ENCODE measurements around the gene PIEZO1.

The PIEZO1 gene

DNA sequence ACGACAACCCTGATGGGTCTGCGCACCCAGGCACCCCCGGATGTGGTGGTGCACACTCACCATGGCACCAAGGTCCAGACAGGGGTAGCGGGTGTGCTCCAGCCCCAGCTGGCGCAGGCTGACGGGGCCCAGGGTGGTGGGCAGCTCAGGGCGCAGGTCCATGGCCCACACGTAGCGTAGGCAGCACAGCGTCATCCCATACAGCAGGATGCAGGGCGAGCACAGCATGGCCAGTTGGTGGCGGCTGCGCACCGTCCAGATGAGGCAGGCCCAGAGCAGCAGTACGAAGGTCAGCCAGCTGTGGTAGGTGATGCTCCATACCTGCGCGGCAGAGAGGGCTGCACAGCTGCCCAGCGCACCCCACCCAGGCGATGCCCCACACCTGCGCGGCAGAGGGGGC lies 48.9 kb downstream of the PIEZO1 start:
- no peak for DNase-seq (ENCODE audit: low spot score)

DNA sequence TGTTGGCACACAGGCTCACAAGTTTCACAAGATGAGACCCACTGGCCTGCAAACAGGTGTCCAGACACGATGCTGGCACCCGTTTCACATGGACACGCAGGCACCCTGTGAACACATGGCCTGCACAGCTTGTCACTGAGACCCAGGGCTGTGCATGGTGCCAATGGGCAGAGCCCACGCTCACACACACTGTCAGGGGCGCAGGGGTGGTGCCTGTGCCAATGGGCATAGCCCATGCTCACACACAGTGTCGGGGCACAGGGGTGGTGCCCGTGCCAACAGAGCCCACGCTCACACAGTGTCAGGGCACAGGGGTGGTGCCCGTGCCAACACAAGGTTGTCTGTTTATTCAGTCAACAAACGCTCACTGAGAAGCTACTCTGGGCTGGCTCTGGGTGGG lies 49.4 kb downstream of the PIEZO1 start:
- DNase-seq (ENCODE audit: low spot score), result no peak

DNA sequence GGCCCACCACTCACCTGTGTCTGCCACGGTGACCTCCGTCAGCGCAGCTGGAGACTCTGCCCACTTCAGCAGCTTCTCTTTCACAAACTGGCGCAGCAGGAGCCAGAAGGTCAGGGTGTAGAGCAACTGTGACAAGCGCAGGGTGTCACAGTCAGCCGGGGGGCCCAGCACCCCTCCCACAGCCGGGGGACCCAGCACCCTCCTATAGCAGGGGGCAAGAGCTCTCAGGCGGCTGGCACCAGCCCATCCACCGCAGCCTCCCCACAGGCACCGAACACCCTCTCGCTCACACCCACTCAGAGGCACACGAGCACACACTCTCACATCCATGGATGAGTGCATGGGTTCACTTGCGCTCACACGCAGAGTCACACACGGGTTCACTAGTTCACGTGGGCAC lies 49.9 kb downstream of the PIEZO1 start:
- no peak for DNase-seq (ENCODE audit: low spot score)

DNA sequence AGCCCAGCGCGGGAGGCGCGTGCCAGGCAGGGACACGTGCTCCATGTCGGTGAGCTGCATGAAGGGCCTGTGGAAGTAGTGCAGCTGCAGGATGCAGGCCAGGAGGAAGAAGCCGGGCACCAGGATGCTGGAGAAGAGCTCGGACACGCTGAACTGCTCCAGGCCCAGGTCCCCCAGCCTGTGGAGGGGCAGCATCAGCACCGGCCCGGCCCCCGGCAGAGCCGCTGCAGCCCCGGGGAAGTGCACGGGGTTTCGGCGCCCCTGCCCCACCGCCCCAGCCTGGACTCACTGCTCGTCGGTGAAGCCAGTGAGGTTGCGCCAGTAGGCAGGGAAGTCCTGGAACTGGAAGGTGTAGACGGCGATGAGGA lies 50.7 kb downstream of the PIEZO1 start:
- DNase-seq (ENCODE audit: low spot score), result no peak

DNA sequence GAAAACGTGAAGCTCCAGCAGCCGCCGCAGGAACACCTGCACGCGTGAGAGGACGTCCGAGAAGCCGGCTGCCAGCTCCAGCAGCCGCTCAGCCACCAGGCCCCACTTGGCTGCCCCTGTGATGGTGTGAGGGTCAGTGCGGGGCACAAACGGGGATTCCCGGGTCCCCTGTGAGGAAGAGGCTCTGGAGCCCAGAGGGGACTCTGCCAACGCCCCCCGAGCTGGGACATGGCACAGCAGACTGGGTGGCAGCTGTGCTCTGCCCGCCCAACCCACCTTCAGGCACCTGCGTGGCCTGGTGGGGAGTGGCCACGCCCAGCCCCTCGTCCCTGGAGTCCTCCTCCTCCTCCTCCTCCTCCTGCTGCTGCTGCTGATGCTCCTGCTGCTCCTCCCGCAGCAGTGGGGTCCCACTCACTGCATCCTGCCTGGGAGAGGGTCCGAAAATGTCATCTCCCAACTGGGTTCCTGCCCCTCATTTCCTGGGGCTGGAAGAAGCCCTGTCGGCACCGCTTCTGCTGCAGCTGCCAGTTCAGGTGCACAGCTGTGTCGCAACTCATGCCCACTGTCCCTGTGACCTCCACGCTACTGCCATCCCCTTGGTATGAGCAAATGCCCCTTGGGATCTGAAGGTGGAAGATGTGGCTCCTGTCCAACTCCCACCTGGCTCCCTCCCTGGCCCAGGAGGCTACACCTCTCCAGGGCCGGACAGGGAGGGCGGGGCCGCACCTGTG lies 51.2 kb downstream of the PIEZO1 start:
- DNase-seq (ENCODE audit: low spot score), result no peak

DNA sequence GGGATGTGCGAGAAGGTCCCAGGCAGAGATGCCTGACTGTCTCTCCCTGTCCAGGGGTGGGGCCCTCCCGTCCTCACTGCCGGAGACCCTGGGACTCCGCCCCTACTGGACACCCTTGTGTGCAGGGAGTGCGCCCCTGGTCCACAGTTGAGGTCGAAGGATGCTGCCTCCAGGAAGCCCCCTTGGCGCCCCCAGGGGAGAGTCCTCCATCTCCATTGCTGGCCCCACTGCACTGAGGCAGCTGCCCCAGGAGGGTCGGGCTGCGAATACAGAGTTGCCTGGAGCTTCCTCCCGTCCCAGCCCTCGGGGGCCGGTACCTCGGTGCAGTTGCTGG lies 52.1 kb downstream of the PIEZO1 start:
- no peak for DNase-seq (ENCODE audit: low spot score)

DNA sequence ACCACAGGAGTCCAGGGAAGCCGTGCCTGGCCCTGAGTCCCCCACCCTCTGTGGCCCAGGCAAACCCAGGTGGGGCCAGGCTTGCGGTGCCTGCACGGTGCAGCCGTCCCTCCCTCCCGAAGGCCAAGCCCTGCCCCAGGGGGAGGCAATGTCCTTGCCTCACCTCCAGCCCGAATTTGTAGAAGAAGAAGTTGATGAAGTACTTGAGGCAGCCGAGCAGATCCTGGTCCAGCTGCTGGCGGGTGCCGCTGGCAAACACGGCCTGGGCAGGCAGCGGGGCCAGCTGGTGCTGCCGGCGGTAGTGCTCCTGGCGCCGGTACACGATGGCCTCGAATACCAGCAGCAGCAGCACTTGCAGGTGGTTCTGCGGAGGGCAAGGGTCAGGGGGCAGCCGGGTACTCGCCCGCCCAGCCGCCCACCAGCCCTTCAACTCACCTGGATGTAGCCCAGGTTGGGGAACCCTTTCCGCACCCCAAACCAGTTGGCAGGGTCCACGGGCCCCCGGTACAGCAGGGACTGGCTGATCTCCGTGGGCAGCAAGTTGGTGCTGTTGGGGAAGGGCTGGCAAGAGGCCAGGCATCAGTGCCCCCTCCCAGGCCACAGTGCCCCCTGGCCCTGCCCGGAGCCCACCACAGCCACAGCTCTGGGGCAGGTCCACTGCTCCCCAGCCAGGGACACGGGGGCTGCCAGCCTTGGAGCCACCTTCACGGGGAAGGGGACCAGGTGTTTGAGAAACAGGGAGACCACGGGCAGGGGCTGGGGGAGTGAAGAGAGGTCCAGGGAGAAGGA lies 52.7 kb downstream of the PIEZO1 start:
- DNase-seq (ENCODE audit: low spot score), result no peak

DNA sequence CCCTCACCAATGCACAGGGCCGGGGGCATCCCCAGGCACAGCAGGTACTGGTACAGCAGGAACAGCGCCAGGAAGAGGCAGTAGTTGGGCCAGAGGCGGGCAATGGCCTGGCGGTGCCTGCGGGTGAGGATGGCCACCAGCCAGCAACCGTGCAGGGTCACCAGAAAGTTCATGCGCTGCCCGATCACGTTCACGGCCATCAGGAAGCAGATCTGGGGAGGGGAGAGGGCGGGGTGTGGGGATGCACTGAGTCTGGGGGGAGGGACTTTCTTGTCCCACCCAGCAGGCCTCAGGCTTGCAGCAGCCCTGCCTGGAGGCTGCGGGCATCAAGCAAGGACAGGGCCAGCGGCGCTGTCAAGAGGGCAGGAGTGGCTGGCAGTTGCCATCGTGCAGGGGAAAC lies 53.3 kb downstream of the PIEZO1 start:
- peak; percentile 82 for DNase-seq (ENCODE audit: low spot score)

DNA sequence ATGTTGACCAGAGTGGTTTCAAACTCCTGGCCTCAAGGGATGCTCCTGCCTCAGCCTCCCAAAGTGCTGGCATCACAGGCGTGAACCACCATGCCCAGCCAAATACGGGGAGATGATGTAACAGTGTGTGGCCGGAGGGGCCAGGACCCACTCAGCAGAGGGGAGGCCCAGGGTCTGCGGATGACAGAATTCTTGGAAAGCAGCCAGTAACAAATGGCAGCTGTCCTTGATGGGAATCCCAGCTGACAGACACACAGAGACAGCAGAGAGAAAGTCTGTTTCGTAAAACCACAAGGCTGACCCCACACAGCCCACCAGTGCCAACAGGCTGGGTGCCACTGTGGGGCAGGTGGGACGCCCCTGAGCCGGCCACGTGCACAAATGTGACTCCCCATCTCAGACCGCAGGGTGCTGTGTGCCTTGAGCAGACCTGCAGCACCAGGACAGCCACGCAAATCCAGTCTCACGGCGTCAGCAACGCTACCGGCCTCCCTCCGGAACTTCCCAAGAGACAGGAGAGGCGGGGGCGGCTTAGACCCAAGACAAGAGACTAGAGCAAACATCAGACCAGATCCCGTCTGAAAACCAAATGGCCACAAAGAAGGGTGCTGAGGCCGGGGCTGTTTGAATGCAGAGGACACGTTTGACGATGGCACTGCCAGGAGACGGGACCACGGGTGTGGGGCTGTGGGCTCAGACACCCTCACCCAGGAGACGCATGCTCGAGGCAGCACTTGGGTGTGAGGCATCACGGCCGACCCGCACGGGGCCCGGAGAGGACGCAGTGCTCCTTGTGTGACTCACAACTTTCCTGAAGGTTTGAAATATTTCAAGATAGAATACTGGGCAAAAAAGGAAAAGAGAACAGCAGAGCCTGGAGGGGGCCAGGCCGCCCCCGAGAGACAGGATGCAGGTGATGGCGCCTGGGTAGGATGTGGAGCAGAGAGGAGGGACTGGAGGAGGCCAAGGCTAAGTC lies 54.1 kb downstream of the PIEZO1 start:
- no peak for DNase-seq (ENCODE audit: low spot score)

DNA sequence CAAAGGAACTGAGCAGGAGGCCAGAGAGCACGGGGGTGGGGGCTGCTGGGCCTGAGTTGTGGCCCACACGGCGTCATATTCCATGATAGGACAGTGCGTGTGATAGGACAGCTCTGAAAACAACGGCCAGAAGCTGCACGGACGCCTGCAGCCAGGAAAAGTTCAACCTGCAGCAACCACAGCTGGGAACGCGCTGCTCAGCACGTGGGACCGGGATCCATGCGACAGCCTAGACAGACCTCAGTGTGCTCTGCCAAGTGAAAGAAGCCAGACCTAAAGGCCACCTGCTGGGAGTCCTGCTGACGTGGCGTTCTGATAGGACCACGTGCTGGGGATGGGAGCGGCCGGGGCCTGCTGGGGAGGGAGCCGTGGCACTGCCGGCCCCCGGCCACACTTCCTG lies 57.1 kb downstream of the PIEZO1 start:
- DNase-seq (ENCODE audit: low spot score), result no peak

DNA sequence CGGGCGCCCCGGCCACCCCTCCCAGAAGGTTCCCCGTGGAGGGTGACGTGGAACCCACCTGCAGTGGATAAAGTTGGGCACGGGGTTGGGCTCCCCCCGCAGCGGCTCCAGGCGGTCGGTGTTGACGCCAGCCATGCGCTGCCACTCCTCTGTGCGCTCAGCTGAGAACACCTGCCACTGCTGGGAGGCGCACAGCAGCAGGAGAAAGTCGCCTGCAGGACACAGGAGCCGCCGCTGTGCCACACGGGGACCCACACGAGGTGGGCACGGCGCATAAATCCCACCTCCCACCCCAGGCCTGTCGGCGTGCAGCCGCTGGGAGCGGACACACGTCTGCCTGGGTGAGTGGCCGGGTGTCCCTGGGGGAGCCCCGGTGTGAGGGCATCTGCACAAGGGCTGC lies 58.0 kb downstream of the PIEZO1 start:
- no peak for DNase-seq (ENCODE audit: low spot score)

DNA sequence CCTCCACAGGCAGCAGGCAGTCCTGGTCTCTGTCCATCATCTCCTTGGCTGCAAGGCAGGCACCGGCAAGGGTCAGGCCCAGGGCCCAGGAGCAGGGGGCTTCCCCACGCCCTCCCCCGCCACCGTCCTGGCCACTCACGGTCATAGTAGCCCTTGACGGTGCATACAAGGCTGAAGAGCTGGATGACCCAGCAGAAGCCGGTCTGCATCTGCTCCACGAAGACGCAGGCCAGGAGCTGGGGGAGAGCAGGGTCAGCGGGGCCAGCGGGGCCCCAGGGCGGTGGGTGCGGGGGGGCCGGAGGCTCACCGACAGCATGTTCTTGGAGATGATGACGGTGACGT lies 58.6 kb downstream of the PIEZO1 start:
- DNase-seq (ENCODE audit: low spot score), result no peak

DNA sequence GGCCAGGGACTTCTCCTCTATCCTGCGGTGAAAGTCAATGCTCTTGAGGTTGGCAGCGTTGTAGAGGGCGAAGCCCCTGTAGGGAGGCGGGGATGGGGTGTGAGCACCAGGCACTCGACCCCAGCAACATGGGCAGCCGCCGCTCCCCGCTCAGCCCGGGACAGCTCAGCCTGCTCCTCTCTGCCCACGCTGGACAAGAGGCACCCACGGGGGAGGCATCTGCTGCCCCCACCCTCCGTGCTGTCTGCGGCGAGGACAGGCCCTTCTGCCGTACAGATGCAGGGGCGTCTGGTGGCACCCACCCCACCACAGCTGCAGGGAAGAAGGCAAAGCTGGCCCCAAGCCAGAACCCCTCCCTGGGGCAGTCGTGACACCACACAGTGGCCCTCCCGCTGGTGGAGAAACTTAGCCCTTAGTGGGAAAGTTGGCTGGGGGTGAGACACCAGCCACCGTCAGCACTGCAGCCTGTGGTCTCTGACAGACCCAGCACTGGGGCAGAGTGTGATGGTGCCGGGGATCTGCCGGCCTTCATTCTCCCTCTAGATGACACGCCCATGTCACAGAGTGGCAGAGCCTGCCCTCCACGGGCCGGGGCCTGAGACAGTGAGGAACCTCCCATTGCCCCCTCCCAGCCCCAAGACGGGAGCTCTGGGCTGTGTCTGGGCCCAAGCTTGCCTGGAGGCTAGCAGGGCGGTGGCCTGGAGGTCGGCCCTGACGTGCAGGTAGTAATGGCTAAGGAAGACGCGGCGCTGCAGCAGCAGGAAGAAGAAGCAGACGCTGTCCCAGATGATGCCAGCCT lies 59.2 kb downstream of the PIEZO1 start:
- DNase-seq (ENCODE audit: low spot score), result no peak

DNA sequence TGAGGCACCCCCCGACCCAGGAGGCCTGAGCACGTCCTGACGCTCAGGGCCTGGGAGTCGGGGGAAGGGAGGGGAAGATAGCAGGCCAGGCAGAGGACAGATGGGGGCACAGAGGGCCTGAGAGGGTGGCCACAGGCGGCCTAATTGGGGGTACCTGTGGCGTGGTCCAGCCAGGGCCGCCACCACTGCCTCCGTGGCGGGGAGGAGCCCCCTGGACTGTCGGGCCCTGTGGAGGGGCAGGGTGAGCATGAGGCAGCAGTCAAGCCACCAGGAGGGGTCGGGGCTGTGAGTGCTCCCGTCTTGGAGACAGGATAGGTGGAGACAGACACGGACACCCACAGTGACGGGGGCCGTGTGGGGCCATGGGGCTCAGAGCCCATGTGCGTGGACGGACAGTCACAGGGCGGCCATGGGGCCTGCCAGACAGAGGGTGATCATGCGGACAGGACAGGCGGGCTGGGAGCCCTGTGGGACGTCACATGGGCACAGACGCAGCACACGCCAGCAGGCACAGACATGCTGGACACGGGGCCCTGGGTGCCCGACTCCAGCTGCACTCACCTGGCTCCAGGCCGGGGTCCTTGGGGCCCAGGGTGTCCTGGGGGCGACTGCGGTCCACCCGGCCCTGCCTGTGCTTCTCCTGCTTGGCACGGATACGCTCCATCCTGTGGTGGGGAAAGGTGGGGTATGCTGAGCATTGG lies 60.0 kb downstream of the PIEZO1 start:
- no peak for DNase-seq (ENCODE audit: low spot score)

DNA sequence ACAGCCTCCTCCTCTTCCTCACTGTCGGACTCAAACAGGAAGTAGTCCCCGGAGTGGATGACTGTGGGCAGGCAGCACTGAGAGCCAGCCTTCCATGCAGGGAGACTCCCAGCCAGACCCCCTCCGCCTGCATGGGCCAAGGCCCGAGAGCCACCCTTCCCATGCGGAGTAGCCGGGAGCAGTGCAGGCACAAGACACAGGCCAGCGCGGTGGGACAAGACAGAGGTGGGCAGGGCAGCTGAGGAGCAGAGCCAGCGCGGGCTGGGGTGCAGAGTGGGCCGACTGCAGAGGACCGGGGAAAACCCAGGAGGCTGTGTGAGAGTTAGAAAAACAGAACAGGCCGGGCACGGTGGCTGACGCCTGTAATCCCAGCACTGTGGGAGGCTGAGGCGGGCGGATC lies 61.1 kb downstream of the PIEZO1 start:
- DNase-seq (ENCODE audit: low spot score), result no peak

DNA sequence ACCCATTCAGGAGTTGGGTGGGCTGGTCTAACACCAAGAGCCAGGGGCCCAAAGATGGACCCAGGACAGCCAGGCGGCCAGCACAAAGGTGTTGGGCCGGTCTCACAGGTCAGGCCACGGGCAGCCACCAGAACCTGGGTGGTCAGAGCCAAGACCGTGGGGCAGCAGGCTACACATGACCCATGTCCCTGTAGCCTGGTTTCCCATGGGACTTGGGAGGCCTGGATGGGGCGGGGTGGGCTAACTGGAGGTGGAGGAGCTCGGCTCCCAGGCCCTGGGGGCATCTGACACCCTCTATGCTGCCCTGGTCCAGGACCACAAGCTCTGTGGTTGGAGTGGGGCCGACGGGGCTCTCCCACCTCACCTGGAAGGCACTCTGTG lies 61.5 kb downstream of the PIEZO1 start:
- DNase-seq (ENCODE audit: low spot score), result no peak

DNA sequence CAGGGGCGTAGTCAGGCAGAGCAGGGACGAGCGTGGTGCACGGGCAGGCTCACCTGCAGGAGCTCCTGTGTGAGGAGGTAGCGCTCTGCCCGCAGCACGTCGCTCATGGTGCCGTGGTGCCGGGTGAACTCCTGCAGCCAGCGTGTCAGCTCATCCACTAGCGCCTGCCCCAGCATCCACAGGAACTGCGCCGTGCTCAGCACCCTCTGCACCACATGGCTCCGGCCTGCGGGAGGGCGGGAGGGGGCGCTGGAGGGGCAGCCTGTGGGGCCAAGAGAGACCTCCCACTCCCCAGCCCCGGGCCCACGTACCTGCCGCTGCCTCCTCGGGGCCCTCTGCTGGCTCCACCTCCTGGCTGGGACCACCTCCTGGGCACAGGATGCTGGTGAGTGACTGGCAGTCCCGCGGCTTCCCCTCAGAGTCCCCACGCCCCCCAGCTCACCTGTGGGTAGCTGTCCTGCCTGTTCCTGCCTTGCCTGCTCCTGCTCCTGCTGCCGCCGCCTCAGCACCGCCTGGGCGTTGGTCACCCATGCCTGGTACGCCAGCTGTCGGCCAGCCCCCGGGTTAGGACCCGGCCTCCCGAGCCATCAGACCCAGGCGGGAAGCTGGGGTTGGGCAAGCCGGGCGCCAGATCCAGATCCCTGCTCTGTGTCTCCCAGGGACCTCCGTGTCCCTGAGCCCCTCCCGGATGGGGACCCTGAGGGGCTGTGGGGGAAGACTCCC lies 62.1 kb downstream of the PIEZO1 start:
- DNase-seq (ENCODE audit: low spot score), result no peak

DNA sequence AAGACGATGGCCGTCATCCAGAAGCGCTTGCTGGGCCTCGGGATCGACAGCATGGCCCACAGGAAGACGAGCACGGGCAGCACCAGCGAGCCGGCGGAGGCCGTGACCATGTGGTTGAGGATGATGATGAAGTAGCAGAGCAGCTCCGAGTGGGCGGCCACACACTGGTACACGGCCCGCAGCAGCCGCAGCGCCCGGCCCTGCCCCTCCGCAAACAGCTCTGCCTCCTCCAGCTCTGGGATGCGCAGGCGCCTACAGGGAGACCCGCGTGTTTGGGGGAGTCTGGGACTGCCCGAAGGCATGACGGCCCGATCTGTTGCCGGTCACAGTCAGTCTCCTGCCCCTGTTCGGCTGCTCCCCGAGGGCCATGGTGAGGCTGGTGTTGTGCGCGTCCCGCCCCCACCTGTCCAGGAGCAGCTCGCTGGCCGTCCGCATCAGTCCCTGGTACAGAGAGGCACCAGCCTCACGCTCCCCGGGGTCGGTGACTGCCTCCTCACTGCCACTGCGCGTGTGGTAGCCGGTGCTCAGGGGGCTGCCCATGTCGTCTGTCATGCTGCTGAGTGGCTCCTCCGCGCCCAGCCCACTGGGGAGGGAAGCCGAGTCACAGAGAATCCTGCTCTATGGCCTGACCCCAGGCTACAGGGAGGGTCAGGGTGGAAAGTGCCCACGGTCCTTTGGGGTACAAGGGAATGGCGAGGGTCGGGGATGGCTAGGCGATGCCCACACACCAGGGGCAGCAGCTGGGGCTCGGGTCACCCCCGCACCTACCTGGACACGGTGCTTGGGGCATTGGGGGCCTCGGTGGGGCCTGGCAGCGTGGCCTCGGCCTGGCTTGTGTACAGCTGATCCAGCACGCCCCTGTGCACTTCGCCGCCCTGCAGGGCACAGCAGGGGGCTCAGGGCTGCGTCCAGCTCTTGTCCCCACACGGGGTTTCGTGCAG lies 62.9 kb downstream of the PIEZO1 start:
- DNase-seq (ENCODE audit: low spot score), result no peak

DNA sequence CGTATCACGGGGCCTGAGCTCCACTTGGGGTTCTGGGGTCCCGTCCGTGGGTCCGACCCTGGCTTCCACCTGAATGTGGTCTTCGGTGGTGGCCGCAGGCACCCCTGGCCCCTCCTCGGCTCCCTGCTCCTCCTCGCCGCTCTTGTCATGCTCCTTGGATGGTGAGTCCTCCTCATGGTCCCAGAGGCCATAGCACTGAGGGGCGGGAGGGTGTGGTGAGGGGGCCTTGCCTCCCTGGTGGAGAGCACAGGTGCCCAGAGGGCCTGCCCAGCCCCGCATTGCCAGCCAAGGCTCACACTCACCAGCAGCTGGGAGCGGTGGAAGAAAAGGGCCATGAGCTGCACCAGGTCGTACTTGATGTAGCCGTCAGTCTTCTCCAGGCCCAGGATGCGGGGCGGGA lies 63.8 kb downstream of the PIEZO1 start:
- no peak for DNase-seq (ENCODE audit: low spot score)
